OCI-M1 (cell line): ENCODE measurements around the gene KCNIP1.

Experiments used
- DNase-seq: peaks from one replicate; lab custom pipeline; 2025; lab: John Stamatoyannopoulos, UW

Gene KCNIP1

GRCh38 chr5:170597872-170598271 lies 94.1 kb downstream of the KCNIP1 start:
- no peak for DNase-seq

- no peak for DNase-seq
These were observed 95.9 kb downstream of the KCNIP1 start for GRCh38 chr5:170599756-170600155.

- DNase-seq: no peak
These were observed 97.8 kb downstream of the KCNIP1 start for GRCh38 chr5:170601619-170602018.

- no peak for DNase-seq
These were observed 99.3 kb downstream of the KCNIP1 start for GRCh38 chr5:170603109-170603508.

- DNase-seq: peak; percentile 76
These were observed 100.1 kb downstream of the KCNIP1 start for GRCh38 chr5:170603578-170604565.

- DNase-seq: no peak
These were observed 103.1 kb downstream of the KCNIP1 start for GRCh38 chr5:170606941-170607340.

- no peak for DNase-seq
These were observed 107.8 kb downstream of the KCNIP1 start for GRCh38 chr5:170611449-170612090.

- DNase-seq: no peak
These were observed 108.4 kb downstream of the KCNIP1 start for GRCh38 chr5:170612256-170612678.

GRCh38 chr5:170614065-170614490 lies 110.3 kb downstream of the KCNIP1 start:
- DNase-seq: no peak

- DNase-seq: no peak
These were observed 110.9 kb downstream of the KCNIP1 start for GRCh38 chr5:170614720-170615119.

- DNase-seq: peak; percentile 39
These were observed 114.0 kb downstream of the KCNIP1 start for GRCh38 chr5:170617533-170618490.

GRCh38 chr5:170619869-170620268 lies 116.0 kb downstream of the KCNIP1 start:
- no peak for DNase-seq

- DNase-seq: no peak
These were observed 119.1 kb downstream of the KCNIP1 start for GRCh38 chr5:170622933-170623332.

GRCh38 chr5:170623576-170624181 lies 119.9 kb downstream of the KCNIP1 start:
- peak; percentile 63 for DNase-seq

GRCh38 chr5:170625221-170626165 lies 121.7 kb downstream of the KCNIP1 start:
- no peak for DNase-seq

GRCh38 chr5:170626507-170627150 lies 122.8 kb downstream of the KCNIP1 start:
- DNase-seq: no peak

GRCh38 chr5:170627271-170627670 lies 123.5 kb downstream of the KCNIP1 start:
- no peak for DNase-seq

GRCh38 chr5:170628028-170628427 lies 124.2 kb downstream of the KCNIP1 start:
- no peak for DNase-seq

- DNase-seq: no peak
These were observed 125.1 kb downstream of the KCNIP1 start for GRCh38 chr5:170628691-170629565.
